K562 (cell line): ENCODE measurements around the gene FSHR. TPM values are rescaled to one million over a fixed set of nuclear protein-coding genes. Genes with fewer than 3 reads are reported as not detected.

Source experiments
- ATAC-seq: fragments of 200-7000 bp; cut with Tn5 transposase; 3 replicates; pipeline ENCODE4 v1.9.1; 2020; ENCODE audit warnings: moderate library complexity
- BruUV-seq: library from RNA; stranded (reverse); fragments of 400-500 nt; replicated peaks from 2 replicates; lab custom pipeline; 2021; lab: Mats Ljungman, UMichigan
- CTCF ChIA-PET: fragments of 300-600 bp; formaldehyde crosslinking; extraction: SDS; loops from one replicate; lab custom pipeline; 2021; ENCODE audit warnings: low intra/inter-chr PET ratio; lab: Yijun Ruan, JAX
- POLR2A ChIA-PET: fragments of 300-600, 350-650 bp; sonication (Branson Sonifier 250); formaldehyde crosslinking; extraction: SDS; loops from one replicate; lab custom pipeline; 2021; ENCODE audit warnings: antibody characterized with exemption, inconsistent platforms; lab: Yijun Ruan, JAX
- DNase-seq, 4 experiments: peaks; one replicate each; pipeline versions ENCODE4 v3.0.0 to v3.0.0-alpha.2; 2011 to 2018; ENCODE audit warnings: low spot score in 3 of 4, mixed read lengths in 3 of 4; ENCODE audit errors: extremely low read depth in 1 of 4
- FAIRE-seq: peaks from 2 replicates; lab custom pipeline; 2011; peaks lifted over from hg19 to GRCh38; lab: Jason Lieb, UNC
- H2AFZ ChIP-seq: 2 replicates; pipeline ENCODE4 v1.6.0; 2011; ENCODE audit warnings: low read depth, low read length, control low read depth, inconsistent platforms
- H3K27ac ChIP-seq: fragments of 200-600 bp; 3 replicates; pipeline ENCODE4 v1.8.0; 2011; ENCODE audit warnings: low read depth, mild to moderate bottlenecking, control low read depth, inconsistent platforms, low read length, moderate library complexity, mixed read lengths; ENCODE audit errors: extremely low read depth
- H3K27me3 ChIP-seq, 2 experiments: fragments of 300-600 bp in 1 of 2; 2 replicates in 1 of 2; 3 replicates in 1 of 2; pipeline versions ENCODE4 v1.6.0 to v1.8.0; 2011; ENCODE audit warnings: inconsistent platforms in 2 of 2, low read length in 2 of 2, mild to moderate bottlenecking in 1 of 2, mixed read lengths in 1 of 2, moderate library complexity in 1 of 2; ENCODE audit not compliant: control insufficient read depth in 2 of 2, insufficient read depth in 2 of 2
- H3K36me3 ChIP-seq: fragments of 300-600 bp; 3 replicates; pipeline ENCODE4 v1.8.0; 2011; ENCODE audit warnings: mild to moderate bottlenecking, low read length, inconsistent platforms; ENCODE audit not compliant: control insufficient read depth, insufficient read depth
- H3K4me1 ChIP-seq, 2 experiments: fragments of 200-600 bp in 1 of 2; replicated peaks in 1 of 2; 2 replicates in 1 of 2; 3 replicates in 1 of 2; pipeline versions ENCODE4 v1.5.1 to v1.8.0; 2011; ENCODE audit warnings: inconsistent platforms in 2 of 2, low read length in 2 of 2, mild to moderate bottlenecking in 1 of 2, mixed read lengths in 1 of 2, moderate library complexity in 1 of 2; ENCODE audit not compliant: control insufficient read depth in 2 of 2, insufficient read depth in 2 of 2
- H3K4me2 ChIP-seq: 2 replicates; pipeline ENCODE4 v1.6.1; 2011; ENCODE audit warnings: low read length, control low read depth, inconsistent platforms, mixed read lengths; ENCODE audit not compliant: insufficient read depth
- H3K4me3 ChIP-seq: fragments of 200-600 bp; sonication (generic), shearing (Covaris generic); 2 replicates; pipeline ENCODE4 v1.5.1; 2016; ENCODE audit warnings: control low read depth, inconsistent platforms
- H3K79me2 ChIP-seq: fragments of 200-600 bp; 3 replicates; pipeline ENCODE4 v1.8.0; 2011; ENCODE audit warnings: low read length, inconsistent platforms; ENCODE audit not compliant: control insufficient read depth, insufficient read depth
- H3K9ac ChIP-seq, 2 experiments: 2 replicates each; pipeline versions ENCODE4 v1.6.0 to v1.6.1; 2011; ENCODE audit warnings: low read depth in 2 of 2, low read length in 2 of 2, control low read depth in 1 of 2, inconsistent platforms in 1 of 2, mild to moderate bottlenecking in 1 of 2, mixed read lengths in 1 of 2; ENCODE audit not compliant: insufficient read depth in 1 of 2
- H3K9me1 ChIP-seq: one replicate; pipeline ENCODE4 v1.6.0; 2011; ENCODE audit warnings: inconsistent platforms, mild to moderate bottlenecking, low read length, moderate library complexity; ENCODE audit not compliant: control insufficient read depth, insufficient read depth
- H3K9me3 ChIP-seq: replicated peaks from 2 replicates; pipeline ENCODE4 v1.5.1; 2011; ENCODE audit warnings: low read depth, low read length, inconsistent platforms; ENCODE audit not compliant: control insufficient read depth, insufficient read depth
- H4K20me1 ChIP-seq: replicated peaks from 2 replicates; pipeline ENCODE4 v1.6.1; 2011; ENCODE audit warnings: low read length, inconsistent platforms, mixed read lengths; ENCODE audit not compliant: control insufficient read depth, insufficient read depth
- CBX3 ChIP-seq, 2 experiments: IDR thresholded peaks; 1 replicate in 1 of 2; 2 replicates in 1 of 2; pipeline ENCODE4 v1.6.1; 2012; ENCODE audit warnings: inconsistent platforms in 2 of 2, low read length in 2 of 2, borderline replicate concordance in 1 of 2, control low read depth in 1 of 2
- CREB1 ChIP-seq, 2 experiments: sonication (generic) in 1 of 2; formaldehyde crosslinking in 1 of 2; IDR thresholded peaks; 2 replicates each; pipeline versions ENCODE4 v1.6.1 to v1.8.0; 2012 to 2022; ENCODE audit warnings: inconsistent platforms in 1 of 2, mild to moderate bottlenecking in 1 of 2, missing genetic modification reagents in 1 of 2, moderate library complexity in 1 of 2
- MAFG ChIP-seq: fragments of 450-650 bp; conservative IDR thresholded peaks from 2 replicates; pipeline ENCODE4 v1.6.1; 2016; ENCODE audit warnings: missing genetic modification characterization, missing compliant biosample characterization
- MYC ChIP-seq, 2 experiments: fragments of 250-450 bp in 1 of 2; sonication (Bioruptor Pico) in 1 of 2; IDR thresholded peaks; 2 replicates each; pipeline versions ENCODE4 v1.5.1 to v1.6.1; 2012 to 2021; ENCODE audit warnings: low read depth in 2 of 2, borderline replicate concordance in 1 of 2, improper control_type of control experiment in 1 of 2, low read length in 1 of 2, mild to moderate bottlenecking in 1 of 2, moderate library complexity in 1 of 2
- TFAP4 ChIP-seq: sonication (generic); formaldehyde crosslinking; IDR thresholded peaks from 2 replicates; pipeline ENCODE4 v1.8.0; 2022; ENCODE audit warnings: missing genetic modification reagents, mild to moderate bottlenecking, moderate library complexity, borderline replicate concordance
- ZNF354B ChIP-seq: fragments of 250-450 bp; sonication (Bioruptor Pico); IDR thresholded peaks from 2 replicates; pipeline ENCODE4 v1.4.0; 2020
- ZNF780A ChIP-seq: fragments of 250-450 bp; sonication (Bioruptor Pico); IDR thresholded peaks from 2 replicates; pipeline ENCODE4 v1.5.0; 2021; ENCODE audit warnings: mild to moderate bottlenecking
- WGBS: fragments of 100-300 bp; shearing (Covaris generic); methylation state at CpG from one replicate; pipeline ENCODE4 v1.1.6; 2016; ENCODE audit warnings: low coverage, mixed read lengths; ENCODE audit not compliant: insufficient coverage; ENCODE audit errors: missing lambda C conversion rate; 5-methylcytosine and 5-hydroxymethylcytosine counted together
- in situ Hi-C: fragments of 300-500 bp; cut with MboI; formaldehyde crosslinking; loops from 4 replicates; pipeline ENCODE4 v1.15.0; 2018; ENCODE audit warnings: inconsistent platforms, mixed read lengths
- intact Hi-C: fragments of 100-400 bp; cut with micrococcal nuclease; formaldehyde crosslinking; loops from 2 replicates; pipeline ENCODE4 v1.14.2; 2022
- polyA plus RNA-seq, 8 experiments: library from polyadenylated mRNA; depleted of rRNA in 4 of 8; stranded (reverse) in 5 of 8; unstranded in 3 of 8; fragments of >200 nt; fragmentation: Nextera tagmentation in 2 of 8; fragmentation: Illumina TruSeq in 1 of 8; extraction: Ambion mirVana in 2 of 8; extraction: Trizol in 1 of 8; gene quantifications; 2 replicates each; pipeline versions ENCODE4 v1.2.1 to v1.2.3, GENCODE V29; 2011 to 2014; ENCODE audit warnings: inconsistent platforms in 1 of 8, missing spikeins in 1 of 8
- total RNA-seq, 7 experiments: library from RNA; depleted of rRNA in 6 of 7; stranded (reverse); fragments of >200 nt in 6 of 7; fragmentation: Illumina TruSeq in 2 of 7; extraction: Trizol in 2 of 7; gene quantifications; 2 replicates each; pipeline versions ENCODE4 v1.2.1 to v1.2.3, GENCODE V29; 2011 to 2021; ENCODE audit warnings: low replicate concordance in 1 of 7

The FSHR gene
- total and polyA plus RNA-seq, 9 of the 15 experiments (the other 6 are each of a cell fraction or from before 2014, with no cell fraction given), result not detected

GRCh38 chr2:49152824-49153223 lies 1.5 kb downstream of the FSHR start (continued):
- TF ChIP-seq CREB1 (IDR thresholded peaks at IDR 0.05), result no peak
- TF ChIP-seq CREB1 (CRISPR knock-in tag; IDR thresholded peaks at IDR 0.05), result no peak
- no peak for TF ChIP-seq ZNF354B (CRISPR knock-in tag)
- no peak for TF ChIP-seq MAFG (tag)
- TF ChIP-seq TFAP4 (CRISPR knock-in tag), result no peak
- no peak for TF ChIP-seq MYC (IDR thresholded peaks at IDR 0.05; ENCODE audit: low read depth, low read length)
- TF ChIP-seq MYC (CRISPR knock-in tag; IDR thresholded peaks at IDR 0.05; ENCODE audit: borderline replicate concordance, low read depth), result no peak

GRCh38 chr2:49146401-49146800 lies 7.9 kb downstream of the FSHR start:
- H3K4me1 ChIP-seq, result no peaks in the 10 kb centered on the region
- H3K27me3 ChIP-seq, result no peaks in the 10 kb centered on the region
- H3K36me3 ChIP-seq, result no peaks in the 10 kb centered on the region
- in situ Hi-C loops, result no loop called here
- H3K4me3 ChIP-seq, result no peak overlapping the region
- intact Hi-C loops, result no loop called here
- 2% methylated on average over 3 of the region's 3 CpGs for WGBS
- no peak overlapping the region for H3K9ac ChIP-seq
- no peaks in the 10 kb centered on the region for H3K9me1 ChIP-seq
- no peaks in the 10 kb centered on the region for H4K20me1 ChIP-seq
- no TSS peak for BruUV-seq
- ChIA-PET CTCF (no interaction called here), POLR2A (no interaction called here)
- no peak for FAIRE-seq
- H3K79me2 ChIP-seq, result no peaks in the 10 kb centered on the region
- H3K27ac ChIP-seq, result no peak overlapping the region
- no peak for DNase-seq
- H3K9me3 ChIP-seq, result no peaks in the 10 kb centered on the region
- TF ChIP-seq ZNF780A, result no peak
- TF ChIP-seq CBX3 (IDR thresholded peaks at IDR 0.05; ENCODE audit: borderline replicate concordance in 1 of 2, low read length in 2 of 2), result no peak
- no peak overlapping the region for H2AFZ ChIP-seq
- no peak for ATAC-seq
- H3K4me2 ChIP-seq, result no peak overlapping the region
